Tibial nerve (tissue), 4 donors: ENCODE results near the gene TENT4B. TPM values are rescaled to one million over a fixed set of nuclear protein-coding genes. Genes with fewer than 3 reads are reported as not detected.

Source experiments
- DNase-seq, 2 donors: peaks; one replicate each; pipeline ENCODE4 v3.0.0-alpha.2; 2019; ENCODE audit warnings: low spot score in 2 of 2
- H3K27ac ChIP-seq, 4 donors: fragments of 200-600 bp; sonication (generic) in 3 of 4; one replicate each; pipeline ENCODE4 v1.5.1; 2017 to 2019; ENCODE audit warnings: mild to moderate bottlenecking in 1 of 4
- H3K27me3 ChIP-seq, 2 donors: fragments of 200-600 bp; sonication (generic) in 1 of 2; one replicate each; pipeline versions ENCODE4 v1.5.1 to v1.6.0; 2017 to 2019
- H3K36me3 ChIP-seq, 3 donors: fragments of 200-600 bp; sonication (generic); one replicate each; pipeline ENCODE4 v1.5.1; 2018 to 2019
- H3K4me1 ChIP-seq, 4 donors: fragments of 200-600 bp; sonication (generic) in 3 of 4; one replicate each; pipeline ENCODE4 v1.5.1; 2017 to 2019
- H3K4me3 ChIP-seq, 4 donors: fragments of 200-600 bp; sonication (generic) in 3 of 4; one replicate each; pipeline ENCODE4 v1.5.1; 2017 to 2019; ENCODE audit warnings: mild to moderate bottlenecking in 1 of 4, moderate library complexity in 1 of 4
- H3K9me3 ChIP-seq, 4 donors: fragments of 200-600 bp; sonication (generic) in 3 of 4; one replicate each; pipeline ENCODE4 v1.5.1; 2017 to 2019
- CTCF ChIP-seq, 5 experiments: fragments of 200-600 bp in 3 of 5; fragments of 450-650 bp in 2 of 5; sonication (generic) in 3 of 5; IDR thresholded peaks; one replicate each; pipeline ENCODE4 v1.5.1; 2016 to 2019; ENCODE audit warnings: antibody characterized with exemption in 5 of 5, mild to moderate bottlenecking in 3 of 5, moderate library complexity in 2 of 5
- EP300 ChIP-seq, 2 donors: sonication (generic); formaldehyde crosslinking; IDR thresholded peaks; one replicate each; pipeline ENCODE4 v1.6.1; 2017; ENCODE audit warnings: antibody characterized with exemption in 2 of 2, mild to moderate bottlenecking in 1 of 2
- POLR2A ChIP-seq, 2 donors: fragments of 450-650 bp; IDR thresholded peaks; one replicate each; pipeline ENCODE4 v1.6.1; 2017; ENCODE audit warnings: antibody characterized with exemption in 2 of 2, mild to moderate bottlenecking in 2 of 2, moderate library complexity in 2 of 2
- WGBS, 2 donors: methylation state at CpG; one replicate each; pipeline ENCODE4 v1.1.5; 2018; 5-methylcytosine and 5-hydroxymethylcytosine counted together
- total RNA-seq, 4 donors: library from RNA; depleted of rRNA; stranded (reverse); fragments of >200 nt; gene quantifications; one replicate each; pipeline ENCODE4 v1.1.0, GENCODE V29; 2016

The TENT4B gene
- 10 to 100 TPM; 11.7 to 18.6 (median 16.5) TPM for total RNA-seq

DNA sequence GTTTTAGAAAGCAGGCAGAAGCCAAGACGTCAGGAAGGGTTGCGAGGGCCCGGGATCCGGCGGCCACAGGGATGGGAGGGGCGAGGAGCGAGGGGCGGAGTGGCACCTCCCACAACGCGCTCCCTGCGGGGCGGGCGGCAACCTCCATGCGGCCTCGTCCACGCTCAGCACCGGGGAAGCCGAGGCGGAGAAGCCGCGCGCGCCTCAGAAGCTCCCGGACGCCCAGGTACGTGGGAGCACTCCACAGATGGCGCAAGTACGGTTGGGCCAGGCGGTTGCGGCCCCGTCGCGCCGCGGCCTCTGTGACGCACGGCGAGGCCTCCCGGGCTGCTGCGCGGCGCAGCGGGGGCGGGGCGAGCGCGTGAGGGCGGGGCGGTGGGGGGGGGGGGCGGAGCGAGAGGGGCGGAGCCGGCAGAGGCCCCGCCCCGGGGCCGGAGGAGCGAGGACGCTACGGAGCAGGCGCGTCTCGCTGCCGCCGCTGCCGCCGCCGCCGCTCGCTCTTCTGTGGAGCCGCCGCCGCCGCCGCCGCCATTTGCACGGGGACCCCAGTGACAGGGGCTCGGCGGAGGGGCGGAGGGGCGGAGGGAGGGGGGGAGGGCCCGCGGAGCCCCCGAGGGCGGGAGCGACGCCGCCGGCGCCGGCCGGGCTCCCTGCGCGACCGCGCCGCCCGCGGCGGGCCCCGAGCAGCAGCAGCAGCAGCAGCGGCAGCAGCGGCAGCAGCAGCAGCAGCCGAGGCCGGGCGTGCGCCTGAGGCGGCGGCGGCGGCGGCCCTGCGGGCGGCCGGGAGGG is at the start of gene TENT4B:
Gene TENT4B, plus strand, starts transcription at position 500 of the 789 bp plus-strand sequence. CDS start 316 bp downstream, outside the sequence.
- Histone ChIP-seq H3K9me3 (no peaks in the 10 kb centered on the region), H3K4me3 (peak within 1 kb of the TSS; percentile 75 to 90 (median 86)), H3K4me1 (peaks cover 0 to 43% (median 20%) of the 10 kb centered on the region in 4 donors), H3K36me3 (no peaks in the 10 kb centered on the region), H3K27me3 (no peaks in the 10 kb centered on the region), H3K27ac (peak within 1 kb of the TSS; percentile 88 to 98 (median 94))
- peak; percentile 73 to 82 for TF ChIP-seq POLR2A (IDR thresholded peaks at IDR 0.05)
- peak in 1 of 2 donors; percentile 94 for TF ChIP-seq EP300 (IDR thresholded peaks at IDR 0.05)
- TF ChIP-seq CTCF (IDR thresholded peaks at IDR 0.05), result no peak
- DNase-seq, result peak; percentile 72 to 73
- 0 to 1% methylated on average over 23 to 25 of the region's 114 CpGs for WGBS, 2 donors

- 88 to 91% methylated on average over 5 of the region's 5 CpGs for WGBS, 2 donors
- TF ChIP-seq POLR2A (IDR thresholded peaks at IDR 0.05) (no peak), CTCF (IDR thresholded peaks at IDR 0.05) (no peak), EP300 (IDR thresholded peaks at IDR 0.05) (no peak)
- Histone ChIP-seq H3K4me1 (no peaks in the 10 kb centered on the region), H3K4me3 (no peak overlapping the region), H3K27me3 (no peaks in the 10 kb centered on the region), H3K36me3 (peaks cover 3 to 80% (median 15%) of the 10 kb centered on the region in 3 donors), H3K27ac (no peak overlapping the region), H3K9me3 (no peaks in the 10 kb centered on the region)
- DNase-seq, result no peak
These were observed 49.3 kb upstream of the TENT4B start for GRCh38 chr16:50103764-50104163.

DNA sequence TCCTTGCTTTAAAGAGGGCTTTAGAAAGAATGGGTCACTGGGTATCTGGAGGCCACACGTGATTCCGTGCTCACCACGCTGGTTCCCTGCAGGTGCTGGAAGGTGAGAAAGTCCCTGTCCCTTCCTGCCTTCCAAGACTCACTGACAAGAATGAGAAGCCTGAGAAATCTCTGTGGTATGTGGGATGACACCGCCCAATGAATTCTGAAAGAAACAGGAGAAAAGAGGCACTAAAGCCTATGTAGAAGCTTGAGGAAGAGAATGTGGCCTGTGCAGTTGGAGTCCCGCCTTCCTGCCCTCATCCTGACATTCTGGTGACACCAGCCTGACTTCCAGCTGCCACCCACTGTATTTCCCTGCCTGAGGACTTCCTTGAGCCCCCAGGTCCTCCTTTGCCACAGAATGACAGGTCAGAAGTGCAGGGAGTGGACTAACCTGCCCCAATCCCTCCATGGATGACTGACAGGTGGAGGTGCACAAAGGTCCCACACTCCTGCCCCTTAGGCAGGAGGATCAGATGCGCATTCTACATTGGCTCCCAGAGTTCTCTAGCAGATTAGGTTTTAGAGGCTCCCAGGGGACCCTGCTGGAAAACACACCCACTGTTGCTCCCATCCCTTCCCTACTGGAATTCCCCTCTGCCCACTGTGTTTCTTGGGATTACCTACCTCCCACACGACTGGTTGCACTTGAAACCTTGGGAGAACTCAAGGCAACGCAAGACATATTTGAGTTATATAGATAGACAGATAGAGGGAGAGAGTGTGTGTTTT is 38.6 kb upstream of the TENT4B start:
- 70 to 76% methylated on average over 8 of the region's 8 CpGs for WGBS, 2 donors
- no peaks in the 10 kb centered on the region for H3K4me1 ChIP-seq
- no peaks in the 10 kb centered on the region for H3K36me3 ChIP-seq
- no peak overlapping the region for H3K4me3 ChIP-seq
- no peak overlapping the region for H3K27ac ChIP-seq
- no peak for TF ChIP-seq POLR2A (IDR thresholded peaks at IDR 0.05)
- TF ChIP-seq EP300 (IDR thresholded peaks at IDR 0.05), result no peak
- TF ChIP-seq CTCF (IDR thresholded peaks at IDR 0.05), result no peak
- H3K9me3 ChIP-seq, result no peaks in the 10 kb centered on the region
- no peak for DNase-seq
- H3K27me3 ChIP-seq, result no peaks in the 10 kb centered on the region

DNA sequence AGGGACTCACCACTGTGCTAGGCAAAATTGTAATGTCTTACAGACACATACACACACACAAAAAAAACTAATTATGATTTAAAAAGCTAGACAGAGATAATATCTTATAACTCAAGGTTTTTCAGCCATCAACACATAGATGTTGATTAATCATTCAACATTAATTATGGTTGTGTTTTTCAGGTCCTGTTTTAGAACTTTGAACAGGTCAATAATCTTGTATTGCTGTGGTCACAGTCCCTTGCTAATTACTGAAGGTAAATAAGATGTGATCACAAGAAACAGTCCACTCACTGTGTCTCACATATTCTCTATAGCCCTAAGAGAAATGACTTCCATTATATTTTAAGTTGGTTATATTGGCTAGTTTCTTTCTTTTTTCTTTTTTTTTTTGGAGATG is 32.4 kb upstream of the TENT4B start:
- Histone ChIP-seq H3K4me3 (no peak overlapping the region), H3K27ac (no peak overlapping the region), H3K9me3 (peaks cover 0 to 4% (median 0%) of the 10 kb centered on the region in 4 donors), H3K4me1 (no peaks in the 10 kb centered on the region), H3K27me3 (no peaks in the 10 kb centered on the region), H3K36me3 (no peaks in the 10 kb centered on the region)
- DNase-seq, result no peak
- no peak for TF ChIP-seq POLR2A (IDR thresholded peaks at IDR 0.05)
- TF ChIP-seq CTCF (IDR thresholded peaks at IDR 0.05), result no peak
- TF ChIP-seq EP300 (IDR thresholded peaks at IDR 0.05), result no peak

- H3K36me3 ChIP-seq, result no peaks in the 10 kb centered on the region
- no peaks in the 10 kb centered on the region for H3K27me3 ChIP-seq
- 74 to 93% methylated on average over 4 of the region's 4 CpGs for WGBS, 2 donors
- H3K27ac ChIP-seq, result no peak overlapping the region
- no peak overlapping the region for H3K4me3 ChIP-seq
- H3K4me1 ChIP-seq, result no peaks in the 10 kb centered on the region
- TF ChIP-seq POLR2A (IDR thresholded peaks at IDR 0.05) (no peak), CTCF (IDR thresholded peaks at IDR 0.05) (no peak), EP300 (IDR thresholded peaks at IDR 0.05) (no peak)
- no peak for DNase-seq
- peaks cover 0 to 4% (median 0%) of the 10 kb centered on the region in 4 donors for H3K9me3 ChIP-seq
These were observed 31.8 kb upstream of the TENT4B start for GRCh38 chr16:50121278-50121677.
